Gastroesophageal sphincter (tissue), 3 donors: Measurements from ENCODE around the gene SAP30L.

ENCODE experiments used
- EP300 ChIP-seq: sonication (generic); formaldehyde crosslinking; IDR thresholded peaks from one replicate; pipeline ENCODE4 v1.6.1; 2017; ENCODE audit warnings: antibody characterized with exemption, mild to moderate bottlenecking
- POLR2A ChIP-seq, 2 donors: fragments of 450-650 bp; IDR thresholded peaks; one replicate each; pipeline ENCODE4 v1.6.1; 2017; ENCODE audit warnings: antibody characterized with exemption in 2 of 2, mild to moderate bottlenecking in 2 of 2, moderate library complexity in 1 of 2
- POLR2AphosphoS5 ChIP-seq: sonication (generic); formaldehyde crosslinking; IDR thresholded peaks from one replicate; pipeline ENCODE4 v1.6.1; 2017; ENCODE audit warnings: antibody characterized with exemption
- TF ChIP-seq, protein P1 (sequence below), 4 experiments: fragments of 200-600 bp in 2 of 4; fragments of 450-650 bp in 2 of 4; sonication (generic) in 1 of 4; IDR thresholded peaks; one replicate each; pipeline ENCODE4 v1.5.1; 2017 to 2019; ENCODE audit warnings: antibody characterized with exemption in 4 of 4, mild to moderate bottlenecking in 2 of 4, moderate library complexity in 2 of 4

DNA sequence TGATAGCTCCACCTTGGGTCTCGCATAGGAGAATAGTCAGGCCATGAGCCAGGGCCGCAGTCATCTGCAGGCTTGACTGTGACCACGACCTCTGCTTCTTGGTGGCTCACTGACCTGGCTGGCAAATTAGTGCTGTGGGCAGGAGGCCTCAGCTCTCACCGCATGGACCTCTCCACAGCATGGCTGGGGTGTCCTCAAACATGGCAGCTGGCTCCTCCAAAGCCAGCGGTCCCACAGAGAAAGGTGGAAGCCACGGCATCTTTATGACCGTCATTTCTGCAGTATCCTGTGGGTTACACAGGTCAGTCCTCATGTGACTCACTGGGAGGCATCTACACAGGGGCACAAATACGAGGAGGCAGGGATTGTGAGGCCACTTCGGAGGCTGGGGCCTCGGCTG lies 43.2 kb upstream of the SAP30L start:
- TF ChIP-seq, protein P1, sequence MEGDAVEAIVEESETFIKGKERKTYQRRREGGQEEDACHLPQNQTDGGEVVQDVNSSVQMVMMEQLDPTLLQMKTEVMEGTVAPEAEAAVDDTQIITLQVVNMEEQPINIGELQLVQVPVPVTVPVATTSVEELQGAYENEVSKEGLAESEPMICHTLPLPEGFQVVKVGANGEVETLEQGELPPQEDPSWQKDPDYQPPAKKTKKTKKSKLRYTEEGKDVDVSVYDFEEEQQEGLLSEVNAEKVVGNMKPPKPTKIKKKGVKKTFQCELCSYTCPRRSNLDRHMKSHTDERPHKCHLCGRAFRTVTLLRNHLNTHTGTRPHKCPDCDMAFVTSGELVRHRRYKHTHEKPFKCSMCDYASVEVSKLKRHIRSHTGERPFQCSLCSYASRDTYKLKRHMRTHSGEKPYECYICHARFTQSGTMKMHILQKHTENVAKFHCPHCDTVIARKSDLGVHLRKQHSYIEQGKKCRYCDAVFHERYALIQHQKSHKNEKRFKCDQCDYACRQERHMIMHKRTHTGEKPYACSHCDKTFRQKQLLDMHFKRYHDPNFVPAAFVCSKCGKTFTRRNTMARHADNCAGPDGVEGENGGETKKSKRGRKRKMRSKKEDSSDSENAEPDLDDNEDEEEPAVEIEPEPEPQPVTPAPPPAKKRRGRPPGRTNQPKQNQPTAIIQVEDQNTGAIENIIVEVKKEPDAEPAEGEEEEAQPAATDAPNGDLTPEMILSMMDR (IDR thresholded peaks at IDR 0.05), result no peak
- no peak for TF ChIP-seq POLR2AphosphoS5
- TF ChIP-seq POLR2A (IDR thresholded peaks at IDR 0.05), result no peak
- no peak for TF ChIP-seq EP300
